Activated naive CD8-positive, alpha-beta T cell treated with anti-CD3 and anti-CD28 coated beads, Interleukin-2, amount 10 ng/mL, durations not matched to agents 7 days and 5 days (primary cell): ENCODE results near the gene A3GALT2. TPM values are rescaled to one million over a fixed set of nuclear protein-coding genes. Genes with fewer than 3 reads are reported as not detected.

Experiments
- ATAC-seq: fragments of 150-1000 bp; cut with Tn5 transposase; one replicate; pipeline ENCODE4 v1.10.0; 2021; ENCODE audit warnings: low read depth, moderate library complexity
- POLR2A ChIA-PET: fragments of 350-600 bp; sonication (Branson Sonifier 250); formaldehyde crosslinking; loops from one replicate; lab custom pipeline; 2021; ENCODE audit warnings: antibody characterized with exemption; lab: Charles Lee
- DNase-seq: peaks from one replicate; pipeline ENCODE4 v3.0.0; 2021
- H3K27ac Mint-ChIP-seq: one replicate; pipeline ENCODE4 v1.8.0; 2022; ENCODE audit warnings: mild to moderate bottlenecking, mixed read lengths
- H3K27me3 Mint-ChIP-seq: one replicate; pipeline ENCODE4 v1.8.0; 2022; ENCODE audit warnings: mild to moderate bottlenecking, moderate library complexity, mixed read lengths
- H3K36me3 Mint-ChIP-seq: one replicate; pipeline ENCODE4 v1.8.0; 2021; ENCODE audit warnings: mild to moderate bottlenecking, mixed read lengths
- H3K4me1 Mint-ChIP-seq: one replicate; pipeline ENCODE4 v1.8.0; 2021; ENCODE audit warnings: mixed read lengths
- H3K4me3 Mint-ChIP-seq: one replicate; pipeline ENCODE4 v1.8.0; 2022; ENCODE audit warnings: mild to moderate bottlenecking, moderate library complexity, mixed read lengths
- H3K9me3 Mint-ChIP-seq: one replicate; pipeline ENCODE4 v1.8.0; 2021; ENCODE audit warnings: mixed read lengths
- total RNA-seq, 2 experiments: library from RNA; stranded (reverse); gene quantifications; one replicate each; pipeline ENCODE4 v1.2.3, GENCODE V29; 2021

The A3GALT2 gene
- total RNA-seq, 2 experiments from 2014 or later = 0.31 TPM; not detected in 1

DNA sequence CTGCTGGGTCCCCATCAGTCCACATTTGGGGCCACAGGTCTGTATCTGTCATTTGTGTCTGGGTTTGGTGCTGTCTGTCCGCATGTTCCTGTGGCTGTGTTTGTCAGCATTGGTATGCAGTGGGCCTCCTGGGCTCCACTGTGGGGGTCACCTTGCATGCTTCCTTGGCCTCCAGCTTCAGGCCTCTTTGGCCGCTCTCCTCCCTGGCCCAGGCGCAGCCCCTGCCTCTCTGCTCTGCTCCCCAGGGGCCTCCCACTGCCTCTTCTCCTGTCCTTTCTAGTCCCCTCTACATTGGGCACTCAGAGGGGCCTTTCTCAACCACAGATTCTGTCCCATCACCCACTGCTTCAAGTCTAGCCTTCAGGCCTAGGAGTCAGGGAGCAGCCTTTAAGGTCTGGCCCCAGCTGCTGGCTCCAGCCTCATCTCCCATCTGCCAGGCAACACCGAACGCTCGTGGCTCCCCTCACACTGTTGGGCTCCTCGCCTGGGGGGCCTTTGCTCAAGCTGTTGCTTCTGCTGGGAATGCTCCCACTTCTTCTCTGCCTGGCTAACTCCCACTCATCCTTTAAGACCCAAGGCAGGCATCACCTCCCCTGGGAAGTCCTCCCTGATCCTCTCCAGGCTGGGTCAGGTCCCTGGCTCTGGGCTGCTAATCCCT lies 50.0 kb downstream of the A3GALT2 start:
- peaks cover 25% of the 10 kb centered on the region for H3K4me1 Mint-ChIP-seq
- H3K9me3 Mint-ChIP-seq = no peaks in the 10 kb centered on the region
- POLR2A ChIA-PET = no interaction called here
- DNase-seq = peak; percentile 7
- H3K27ac Mint-ChIP-seq = no peak overlapping the region
- ATAC-seq = no peak
- no peaks in the 10 kb centered on the region for H3K27me3 Mint-ChIP-seq
- no peak overlapping the region for H3K4me3 Mint-ChIP-seq
- peaks cover 6% of the 10 kb centered on the region for H3K36me3 Mint-ChIP-seq

- H3K27me3 Mint-ChIP-seq = no peaks in the 10 kb centered on the region
- peaks cover 6% of the 10 kb centered on the region for H3K36me3 Mint-ChIP-seq
- no peak overlapping the region for H3K4me3 Mint-ChIP-seq
- no peak overlapping the region for H3K27ac Mint-ChIP-seq
- no peak for ATAC-seq
- POLR2A ChIA-PET = no interaction called here
- peaks cover 25% of the 10 kb centered on the region for H3K4me1 Mint-ChIP-seq
- DNase-seq = no peak
- no peaks in the 10 kb centered on the region for H3K9me3 Mint-ChIP-seq
These were observed 50.5 kb downstream of the A3GALT2 start for GRCh38 chr1:33270379-33270778.

GRCh38 chr1:33269621-33270020 lies 51.3 kb downstream of the A3GALT2 start:
- POLR2A ChIA-PET = no interaction called here
- Mint-ChIP-seq H3K4me1 (peaks cover 25% of the 10 kb centered on the region), H3K36me3 (peaks cover 6% of the 10 kb centered on the region), H3K4me3 (no peak overlapping the region), H3K27ac (no peak overlapping the region), H3K9me3 (no peaks in the 10 kb centered on the region), H3K27me3 (no peaks in the 10 kb centered on the region)
- DNase-seq (no peak), ATAC-seq (no peak)

- POLR2A ChIA-PET = no interaction called here
- H3K36me3 Mint-ChIP-seq = peaks cover 6% of the 10 kb centered on the region
- H3K4me1 Mint-ChIP-seq = peaks cover 25% of the 10 kb centered on the region
- H3K27me3 Mint-ChIP-seq = no peaks in the 10 kb centered on the region
- no peaks in the 10 kb centered on the region for H3K9me3 Mint-ChIP-seq
- ATAC-seq (no peak), DNase-seq (no peak)
- no peak overlapping the region for H3K4me3 Mint-ChIP-seq
- no peak overlapping the region for H3K27ac Mint-ChIP-seq
These were observed 51.8 kb downstream of the A3GALT2 start for GRCh38 chr1:33268927-33269610.

DNA sequence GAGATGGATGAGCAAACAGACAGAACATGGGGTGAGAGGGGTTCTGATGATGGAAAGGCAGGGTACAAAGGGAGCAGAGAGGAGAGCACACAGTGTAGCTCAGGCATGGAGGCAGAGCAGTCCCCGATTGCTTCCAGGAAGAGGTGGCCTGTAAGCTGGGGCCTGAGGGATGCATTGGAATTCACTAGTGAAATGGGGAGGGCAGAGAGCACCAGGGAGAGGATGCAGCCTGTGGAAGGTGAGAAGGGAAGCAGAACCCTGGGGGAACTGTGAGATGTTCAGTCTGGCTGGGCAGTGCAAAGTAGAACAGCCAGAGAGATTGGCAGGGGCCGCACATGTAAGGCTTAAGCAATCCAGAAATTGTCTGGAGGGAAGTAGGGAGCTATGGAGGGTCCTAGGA lies 52.4 kb downstream of the A3GALT2 start:
- Mint-ChIP-seq H3K27me3 (no peaks in the 10 kb centered on the region), H3K9me3 (no peaks in the 10 kb centered on the region), H3K4me1 (peaks cover 23% of the 10 kb centered on the region), H3K36me3 (peaks cover 6% of the 10 kb centered on the region), H3K27ac (no peak overlapping the region), H3K4me3 (no peak overlapping the region)
- no peak for DNase-seq
- POLR2A ChIA-PET = no interaction called here
- ATAC-seq = no peak

DNA sequence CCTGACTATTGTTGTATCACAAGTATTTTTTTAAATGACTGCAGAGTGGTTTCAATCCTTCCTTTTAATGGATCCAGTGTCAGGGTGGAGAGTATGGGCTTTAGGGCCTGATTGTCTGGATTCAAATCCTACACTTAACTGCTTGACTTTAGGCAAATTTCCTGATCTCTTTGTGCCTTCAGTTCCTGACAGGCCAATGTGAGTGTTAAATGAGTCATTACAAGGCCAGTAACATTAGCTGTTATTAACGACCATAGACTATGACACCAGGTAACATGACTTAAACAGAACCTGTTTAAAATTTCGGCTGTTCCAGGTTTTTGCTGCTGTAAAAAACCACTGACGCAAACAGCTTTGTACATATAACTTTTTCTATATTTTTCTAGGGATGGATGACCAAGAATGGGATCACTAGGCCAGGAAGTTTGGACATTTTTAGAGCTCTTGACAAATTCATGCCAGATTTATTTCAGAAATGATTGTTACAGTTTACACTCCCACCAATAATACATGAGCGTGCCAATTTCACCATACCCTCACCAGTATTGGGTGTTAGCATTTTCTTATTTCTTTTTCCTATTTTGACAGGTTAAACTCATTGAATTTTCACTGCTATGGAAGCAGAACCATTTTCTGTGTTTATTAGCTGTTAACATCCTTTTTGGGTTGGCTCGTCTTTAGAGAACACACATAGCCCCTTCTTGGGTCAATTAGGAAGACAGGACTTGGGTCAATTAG lies 53.3 kb downstream of the A3GALT2 start:
- POLR2A ChIA-PET = no interaction called here
- peaks cover 6% of the 10 kb centered on the region for H3K36me3 Mint-ChIP-seq
- no peaks in the 10 kb centered on the region for H3K27me3 Mint-ChIP-seq
- H3K9me3 Mint-ChIP-seq = no peaks in the 10 kb centered on the region
- no peak for ATAC-seq
- peaks cover 16% of the 10 kb centered on the region for H3K4me1 Mint-ChIP-seq
- no peak for DNase-seq
- no peak overlapping the region for H3K27ac Mint-ChIP-seq
- no peak overlapping the region for H3K4me3 Mint-ChIP-seq

- H3K4me1 Mint-ChIP-seq = peaks cover 11% of the 10 kb centered on the region
- no peak for ATAC-seq
- POLR2A ChIA-PET = no interaction called here
- H3K36me3 Mint-ChIP-seq = peaks cover 3% of the 10 kb centered on the region
- no peaks in the 10 kb centered on the region for H3K27me3 Mint-ChIP-seq
- no peak for DNase-seq
- no peaks in the 10 kb centered on the region for H3K9me3 Mint-ChIP-seq
- H3K4me3 Mint-ChIP-seq = no peak overlapping the region
- H3K27ac Mint-ChIP-seq = no peak overlapping the region
These were observed 54.1 kb downstream of the A3GALT2 start for GRCh38 chr1:33266766-33267165.

GRCh38 chr1:33265780-33266605 lies 54.9 kb downstream of the A3GALT2 start:
- DNase-seq (no peak), ATAC-seq (no peak)
- peaks cover 7% of the 10 kb centered on the region for H3K4me1 Mint-ChIP-seq
- POLR2A ChIA-PET = no interaction called here
- H3K27ac Mint-ChIP-seq = no peak overlapping the region
- H3K4me3 Mint-ChIP-seq = no peak overlapping the region
- H3K9me3 Mint-ChIP-seq = no peaks in the 10 kb centered on the region
- H3K27me3 Mint-ChIP-seq = no peaks in the 10 kb centered on the region
- no peaks in the 10 kb centered on the region for H3K36me3 Mint-ChIP-seq

GRCh38 chr1:33263890-33264504 lies 56.9 kb downstream of the A3GALT2 start:
- Mint-ChIP-seq H3K27me3 (no peaks in the 10 kb centered on the region), H3K36me3 (no peaks in the 10 kb centered on the region), H3K4me1 (peaks cover 14% of the 10 kb centered on the region), H3K4me3 (no peak overlapping the region), H3K9me3 (no peaks in the 10 kb centered on the region), H3K27ac (no peak overlapping the region)
- POLR2A ChIA-PET = no interaction called here
- ATAC-seq (no peak), DNase-seq (no peak)

- H3K27ac Mint-ChIP-seq = no peak overlapping the region
- POLR2A ChIA-PET = interaction anchor here (1.2 kb wide), 1 partner anchor 80 kb away, joined by 3 read pairs; the partner anchor contains the start of gene TRIM62
- H3K27me3 Mint-ChIP-seq = no peaks in the 10 kb centered on the region
- H3K4me3 Mint-ChIP-seq = no peak overlapping the region
- H3K36me3 Mint-ChIP-seq = peaks cover 3% of the 10 kb centered on the region
- ATAC-seq = no peak
- H3K4me1 Mint-ChIP-seq = peaks cover 16% of the 10 kb centered on the region
- DNase-seq = no peak
- H3K9me3 Mint-ChIP-seq = no peaks in the 10 kb centered on the region
These were observed 59.6 kb downstream of the A3GALT2 start for GRCh38 chr1:33261344-33261743.

DNA sequence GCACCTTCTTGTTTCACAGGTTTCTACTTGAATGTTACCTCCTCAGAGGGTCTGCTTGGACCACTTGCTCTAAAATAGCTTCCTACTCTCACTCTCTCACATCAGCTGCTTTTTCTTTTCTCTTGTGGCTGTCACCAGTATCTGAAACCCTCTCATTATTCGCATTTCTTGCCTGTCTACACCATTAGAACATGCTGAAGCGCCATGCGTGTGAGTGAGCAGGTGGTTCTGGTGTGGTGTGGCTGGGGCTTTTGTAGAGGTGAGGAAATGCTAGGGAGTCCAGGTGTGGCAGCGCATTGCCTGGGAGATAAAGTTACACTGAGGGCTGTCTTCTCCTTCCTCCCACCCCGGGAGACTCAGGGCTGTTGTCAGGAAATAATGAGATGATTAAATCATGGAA lies 60.5 kb downstream of the A3GALT2 start:
- Mint-ChIP-seq H3K36me3 (peaks cover 3% of the 10 kb centered on the region), H3K4me3 (no peak overlapping the region), H3K4me1 (peaks cover 16% of the 10 kb centered on the region), H3K27ac (peak overlapping the region; percentile 19), H3K9me3 (no peaks in the 10 kb centered on the region), H3K27me3 (no peaks in the 10 kb centered on the region)
- POLR2A ChIA-PET = interaction anchor here (1.2 kb wide), 1 partner anchor 79 kb away, joined by 3 read pairs; the partner anchor contains the start of gene TRIM62
- ATAC-seq (no peak), DNase-seq (no peak)

- DNase-seq (no peak), ATAC-seq (no peak)
- no peak overlapping the region for H3K4me3 Mint-ChIP-seq
- POLR2A ChIA-PET = no interaction called here
- H3K27me3 Mint-ChIP-seq = peaks cover under 1% of the 10 kb centered on the region
- H3K4me1 Mint-ChIP-seq = peaks cover 16% of the 10 kb centered on the region
- H3K27ac Mint-ChIP-seq = no peak overlapping the region
- peaks cover 3% of the 10 kb centered on the region for H3K36me3 Mint-ChIP-seq
- no peaks in the 10 kb centered on the region for H3K9me3 Mint-ChIP-seq
These were observed 61.0 kb downstream of the A3GALT2 start for GRCh38 chr1:33259879-33260278.
